Activated T-helper 1 cell treated with anti-CD3 and anti-CD28 coated beads, Interleukin-12 subunit alpha, Interleukin-12 subunit beta, Interleukin-2, Interleukin-4 antibody, amounts not matched to agents 30 ng/mL and 10 ng/mL and 1 ng/mL, durations not matched to agents 14 hours and 24 hours and 36 hours (primary cell): ENCODE data around the gene SNRNP70. TPM values are rescaled to one million over a fixed set of nuclear protein-coding genes. Genes with fewer than 3 reads are reported as not detected.
A peak's percentile ranks its signal among the peaks of the same experiment; 100 is the strongest.
"Not testable (repeated sequence)": the region's sequence is repeated elsewhere in the genome, so short reads cannot be mapped to it uniquely, and the experiment has no call there.

Source experiments
- DNase-seq: peaks from one replicate; pipeline ENCODE4 v3.0.0; 2021; ENCODE audit warnings: low spot score
- H3K27ac Mint-ChIP-seq: one replicate; pipeline ENCODE4 v1.8.0; 2021; ENCODE audit warnings: mild to moderate bottlenecking, mixed read lengths
- H3K27me3 Mint-ChIP-seq: one replicate; pipeline ENCODE4 v1.8.0; 2022; ENCODE audit warnings: mild to moderate bottlenecking, moderate library complexity, mixed read lengths; ENCODE audit not compliant: insufficient read depth
- H3K36me3 Mint-ChIP-seq: one replicate; pipeline ENCODE4 v1.8.0; 2021; ENCODE audit warnings: low read depth, mixed read lengths
- H3K4me1 Mint-ChIP-seq: one replicate; pipeline ENCODE4 v1.8.0; 2021; ENCODE audit warnings: low read depth, mixed read lengths
- H3K4me3 Mint-ChIP-seq: one replicate; pipeline ENCODE4 v1.8.0; 2021; ENCODE audit warnings: mild to moderate bottlenecking, moderate library complexity, mixed read lengths
- H3K9me3 Mint-ChIP-seq: one replicate; pipeline ENCODE4 v1.8.0; 2021; ENCODE audit warnings: mixed read lengths
- intact Hi-C: fragments of 100-400 bp; cut with micrococcal nuclease; formaldehyde crosslinking; loops from one replicate; pipeline ENCODE4 v1.15.1; 2024
- total RNA-seq: library from RNA; stranded (reverse); gene quantifications from 2 replicates; pipeline ENCODE4 v1.2.3, GENCODE V29; 2022

The SNRNP70 gene
- total RNA-seq, 1 donor from 2014 or later, result 272 TPM

DNA sequence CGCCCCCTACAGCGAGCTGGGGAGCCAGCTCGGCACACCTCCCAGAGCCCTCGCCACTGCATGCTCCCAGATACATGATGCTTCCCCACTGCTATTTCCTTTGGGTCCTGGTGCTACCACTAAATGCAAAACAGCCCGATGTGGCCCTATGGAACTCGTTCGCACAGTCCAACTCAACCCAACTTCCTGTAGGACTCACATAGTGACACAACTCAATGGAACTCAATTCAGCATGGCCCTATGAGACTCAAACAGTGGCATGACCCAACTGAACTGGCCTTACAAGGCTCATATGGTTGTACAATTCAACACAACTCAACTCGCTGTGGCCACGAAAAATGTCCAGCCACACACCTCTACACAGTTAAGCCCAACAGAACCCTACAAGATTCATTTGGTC, 16.2 kb upstream of the SNRNP70 start:
- H3K4me1 Mint-ChIP-seq, result peaks cover 10% of the 10 kb centered on the region
- intact Hi-C loops, result no loop called here
- H3K27me3 Mint-ChIP-seq, result peaks cover 75% of the 10 kb centered on the region
- H3K9me3 Mint-ChIP-seq, result no peaks in the 10 kb centered on the region
- no peak for DNase-seq
- H3K4me3 Mint-ChIP-seq, result no peak overlapping the region
- H3K36me3 Mint-ChIP-seq, result peaks cover 3% of the 10 kb centered on the region
- no peak overlapping the region for H3K27ac Mint-ChIP-seq

DNA sequence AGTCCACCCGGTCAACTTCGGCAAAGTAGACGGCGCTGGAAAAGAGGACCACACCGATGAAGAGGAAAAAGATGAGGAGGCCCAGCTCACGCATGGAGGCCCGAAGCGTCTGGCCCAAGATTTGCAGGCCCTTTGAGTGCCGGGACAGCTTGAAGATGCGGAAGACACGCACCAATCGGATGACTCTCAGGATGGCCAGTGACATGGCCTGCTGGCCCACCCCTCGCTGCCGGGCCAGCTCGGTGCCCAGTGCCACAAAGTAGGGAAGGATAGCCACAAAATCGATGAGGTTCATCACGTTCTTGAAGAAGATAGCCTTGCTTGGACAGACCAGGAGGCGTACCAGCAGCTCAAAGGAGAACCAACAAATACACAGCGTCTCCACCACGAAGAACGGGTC, 14.8 kb upstream of the SNRNP70 start:
- peaks cover 10% of the 10 kb centered on the region for H3K4me1 Mint-ChIP-seq
- peaks cover 3% of the 10 kb centered on the region for H3K36me3 Mint-ChIP-seq
- intact Hi-C loops, result no loop called here
- H3K4me3 Mint-ChIP-seq, result no peak overlapping the region
- peak overlapping the region; percentile 45 for H3K27ac Mint-ChIP-seq
- DNase-seq, result no peak
- no peaks in the 10 kb centered on the region for H3K9me3 Mint-ChIP-seq
- H3K27me3 Mint-ChIP-seq, result peaks cover 71% of the 10 kb centered on the region

DNA sequence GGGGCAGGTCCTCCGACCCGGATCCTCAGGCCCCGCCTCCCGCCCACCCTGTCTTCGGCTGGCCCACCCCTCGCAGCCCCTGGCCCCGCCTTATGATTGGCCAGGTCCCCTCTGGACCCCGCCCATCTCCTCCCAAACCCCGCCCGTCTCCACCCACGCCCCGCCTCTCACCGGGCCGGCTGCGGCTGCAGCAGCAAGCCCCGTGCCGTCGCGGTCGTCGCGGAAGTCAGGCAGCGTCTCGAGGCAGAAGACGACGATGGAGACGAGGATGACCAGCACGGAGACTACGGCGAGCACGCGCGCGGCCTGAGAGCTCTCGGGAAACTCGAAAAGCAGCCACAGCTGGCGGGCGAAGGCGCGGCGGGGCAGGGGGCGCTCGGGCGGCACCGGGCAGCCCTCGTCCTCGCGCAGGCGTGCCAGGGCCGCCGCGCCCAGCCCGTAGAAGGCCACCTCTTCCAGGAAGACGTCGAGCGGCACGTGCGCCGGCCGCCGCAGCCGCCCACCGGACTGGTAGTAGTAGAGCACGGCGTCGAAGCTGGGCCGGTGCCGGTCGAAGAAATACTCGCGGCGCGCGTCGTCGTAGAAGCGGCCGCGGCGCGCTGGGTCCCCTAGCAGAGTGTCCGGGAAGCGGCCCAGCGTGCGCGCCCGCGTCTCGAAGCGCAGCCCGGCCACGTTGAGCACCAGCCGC, 13.2 kb upstream of the SNRNP70 start:
- H3K36me3 Mint-ChIP-seq, result peaks cover 3% of the 10 kb centered on the region
- peaks cover 56% of the 10 kb centered on the region for H3K27me3 Mint-ChIP-seq
- peaks cover 10% of the 10 kb centered on the region for H3K4me1 Mint-ChIP-seq
- H3K27ac Mint-ChIP-seq, result no peak overlapping the region
- no peak for DNase-seq
- intact Hi-C loops, result no loop called here
- H3K9me3 Mint-ChIP-seq, result no peaks in the 10 kb centered on the region
- H3K4me3 Mint-ChIP-seq, result no peak overlapping the region

DNA sequence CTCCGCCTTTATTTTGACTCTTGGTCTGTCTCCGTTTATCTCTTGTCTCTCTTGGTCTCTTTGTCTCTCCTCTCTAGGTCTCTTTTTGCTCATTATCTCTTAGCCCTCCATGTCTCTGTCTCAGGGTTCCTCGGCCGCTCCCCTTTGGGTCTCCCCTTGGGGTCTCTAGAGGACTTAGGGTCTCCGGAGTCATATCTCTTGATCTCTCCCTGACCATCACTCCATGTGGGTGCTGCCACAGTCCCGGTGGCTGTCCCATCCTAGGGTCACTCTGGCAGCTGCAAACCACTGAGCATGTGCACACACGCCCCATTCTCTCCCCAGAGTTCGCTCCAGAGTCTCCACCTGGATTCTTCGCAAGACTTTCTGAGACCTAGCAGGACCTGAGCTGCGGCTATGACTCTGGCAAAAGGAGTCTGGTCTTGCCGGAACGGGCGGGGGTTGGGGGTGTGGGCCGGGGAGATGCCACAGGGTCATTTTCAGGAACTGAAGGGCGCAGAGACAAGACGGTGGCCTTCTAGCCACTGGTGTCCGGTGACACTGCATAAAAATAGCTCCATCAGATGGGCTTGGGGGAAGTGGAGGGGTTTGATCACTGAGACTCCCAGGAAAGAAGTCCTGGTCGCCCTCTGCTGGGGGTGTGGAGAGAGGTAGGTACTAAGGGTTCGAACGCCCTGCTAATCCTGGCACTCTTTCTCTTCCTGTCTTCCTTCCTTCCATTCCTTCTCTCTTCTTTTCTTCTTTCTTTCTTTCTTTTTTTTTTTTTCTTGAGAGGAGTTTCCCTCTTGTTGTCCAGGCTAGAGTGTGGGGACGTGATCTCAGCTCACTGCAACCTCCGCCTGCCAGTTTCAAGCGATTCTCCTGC, 11.5 kb upstream of the SNRNP70 start:
- peaks cover 42% of the 10 kb centered on the region for H3K27me3 Mint-ChIP-seq
- intact Hi-C loops, result no loop called here
- DNase-seq, result no peak
- peak overlapping the region; percentile 42 for H3K4me3 Mint-ChIP-seq
- H3K27ac Mint-ChIP-seq, result no peak overlapping the region
- peaks cover 10% of the 10 kb centered on the region for H3K4me1 Mint-ChIP-seq
- no peaks in the 10 kb centered on the region for H3K9me3 Mint-ChIP-seq
- peaks cover 3% of the 10 kb centered on the region for H3K36me3 Mint-ChIP-seq

DNA sequence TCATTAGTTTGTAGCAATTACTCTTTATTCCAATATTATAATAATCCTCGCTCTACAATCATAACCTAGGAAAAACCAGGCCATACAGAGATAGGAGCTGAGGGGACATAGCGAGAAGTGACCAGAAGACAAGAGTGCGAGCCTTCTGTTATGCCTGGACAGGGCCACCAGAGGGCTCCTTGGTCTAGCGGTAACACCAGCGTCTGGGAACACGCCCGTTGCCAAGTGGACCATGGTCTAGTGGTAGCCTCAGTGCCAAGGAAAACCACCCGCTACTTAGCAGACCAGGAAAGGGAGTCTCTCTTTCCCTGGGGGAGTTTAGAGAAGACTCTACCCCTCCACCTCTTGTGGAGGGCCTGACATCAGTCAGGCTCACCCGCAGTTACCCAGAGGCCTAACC, 10.4 kb upstream of the SNRNP70 start:
- not testable (repeated sequence) for H3K36me3 Mint-ChIP-seq, H3K4me3 Mint-ChIP-seq, H3K9me3 Mint-ChIP-seq, H3K27ac Mint-ChIP-seq, DNase-seq
- Mint-ChIP-seq H3K4me1 (peaks cover 10% of the 10 kb centered on the region), H3K27me3 (peaks cover 33% of the 10 kb centered on the region)
- intact Hi-C loops, result loop anchor here (1.0 kb wide), 1 partner anchor 71 kb away; no protein-coding TSS in a partner anchor

DNA sequence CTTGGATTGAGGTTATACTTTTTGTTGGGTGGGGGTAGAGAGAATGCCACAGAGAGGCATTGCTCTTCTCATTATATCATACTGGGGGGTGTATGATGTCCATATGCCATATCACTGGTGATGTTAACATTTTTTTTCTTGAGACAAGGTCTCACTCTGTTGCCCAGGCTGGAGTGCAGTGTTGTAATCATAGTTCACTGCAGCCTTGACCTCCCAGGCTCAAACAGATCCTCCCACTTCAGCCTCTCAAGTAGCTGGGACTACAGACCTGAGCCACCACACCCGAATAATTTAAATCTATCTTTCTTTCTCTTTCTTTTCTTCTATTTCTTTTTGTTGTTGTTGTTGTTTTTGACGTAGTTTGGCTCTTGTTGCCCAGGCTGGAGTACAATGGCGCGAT, 4.9 kb upstream of the SNRNP70 start:
- no peaks in the 10 kb centered on the region for H3K9me3 Mint-ChIP-seq
- no peak overlapping the region for H3K27ac Mint-ChIP-seq
- DNase-seq, result no peak
- no peak overlapping the region for H3K4me3 Mint-ChIP-seq
- no peaks in the 10 kb centered on the region for H3K36me3 Mint-ChIP-seq
- H3K4me1 Mint-ChIP-seq, result peaks cover 5% of the 10 kb centered on the region
- peaks cover 2% of the 10 kb centered on the region for H3K27me3 Mint-ChIP-seq
- intact Hi-C loops, result no loop called here

DNA sequence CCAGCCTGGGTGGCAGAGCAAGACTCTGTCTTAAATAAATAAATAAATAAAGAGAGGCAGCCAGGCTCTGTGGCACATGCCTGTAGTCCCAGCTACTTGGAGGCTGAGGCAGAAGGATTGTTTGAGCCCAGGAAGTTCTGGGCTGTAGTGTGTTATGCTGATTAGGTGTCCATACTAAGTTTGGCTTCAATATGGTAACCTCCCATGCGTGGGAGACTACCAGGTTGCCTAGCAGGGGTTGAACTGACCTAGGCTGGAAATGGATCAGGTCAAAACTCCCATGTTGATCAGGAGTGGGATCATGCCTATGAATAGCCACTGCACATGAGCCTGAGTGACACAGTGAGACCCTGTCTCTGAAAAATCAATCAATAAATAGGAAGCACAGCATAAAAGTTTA, 4.0 kb upstream of the SNRNP70 start:
- no peaks in the 10 kb centered on the region for H3K9me3 Mint-ChIP-seq
- no peak overlapping the region for H3K4me3 Mint-ChIP-seq
- DNase-seq, result no peak
- H3K27me3 Mint-ChIP-seq, result peaks cover 2% of the 10 kb centered on the region
- intact Hi-C loops, result no loop called here
- no peak overlapping the region for H3K27ac Mint-ChIP-seq
- peaks cover 6% of the 10 kb centered on the region for H3K36me3 Mint-ChIP-seq
- peaks cover 10% of the 10 kb centered on the region for H3K4me1 Mint-ChIP-seq

DNA sequence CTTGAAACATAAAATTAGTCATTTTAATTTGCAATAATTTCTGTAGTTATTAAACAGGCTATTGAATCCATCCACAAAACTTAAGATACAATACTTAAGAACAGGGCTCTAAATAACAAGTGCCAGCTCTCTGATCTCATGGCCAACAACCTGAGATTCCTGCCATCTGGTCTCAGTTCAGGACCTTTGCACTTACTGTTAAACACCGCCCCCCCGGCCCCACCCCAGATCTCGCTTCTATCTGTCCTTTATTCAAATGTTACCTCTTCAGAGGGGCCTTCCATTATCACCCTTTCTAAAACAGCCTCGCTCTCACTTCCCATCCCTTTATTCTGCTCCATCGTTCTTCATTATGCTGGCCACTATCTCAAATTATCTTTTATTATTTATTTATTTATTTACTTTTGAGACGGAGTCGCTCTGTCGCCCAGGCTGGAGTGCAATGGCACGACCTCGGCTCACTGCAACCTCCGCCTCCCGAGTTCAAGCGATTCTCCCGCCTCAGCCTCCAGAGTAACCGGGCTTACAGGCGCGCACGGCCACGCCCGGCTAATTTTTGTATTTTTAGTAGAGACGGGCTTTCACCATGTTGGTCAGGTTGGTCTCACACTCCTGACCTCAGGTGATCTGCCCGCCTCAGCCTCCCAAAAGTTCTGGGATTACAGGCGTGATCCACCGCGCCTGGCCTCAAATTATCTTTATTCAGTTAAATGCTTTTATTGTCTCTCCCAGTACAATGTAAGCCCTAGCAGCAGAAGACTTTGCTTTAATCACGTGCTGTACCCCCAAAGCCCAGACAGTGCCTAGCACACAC, 838 bp upstream of the SNRNP70 start:
- Mint-ChIP-seq H3K4me3 (peak overlapping the region; percentile 99), H3K27me3 (peaks cover 2% of the 10 kb centered on the region), H3K9me3 (no peaks in the 10 kb centered on the region), H3K36me3 (peaks cover 19% of the 10 kb centered on the region), H3K4me1 (peaks cover 22% of the 10 kb centered on the region), H3K27ac (peak overlapping the region; percentile 80)
- intact Hi-C loops, result loop anchor here (1.0 kb wide), 5 partner anchors 13 to 91 kb away; partner anchors contain the start of genes C19orf73, GYS1, LIN7B and PPFIA3
- no peak for DNase-seq

DNA sequence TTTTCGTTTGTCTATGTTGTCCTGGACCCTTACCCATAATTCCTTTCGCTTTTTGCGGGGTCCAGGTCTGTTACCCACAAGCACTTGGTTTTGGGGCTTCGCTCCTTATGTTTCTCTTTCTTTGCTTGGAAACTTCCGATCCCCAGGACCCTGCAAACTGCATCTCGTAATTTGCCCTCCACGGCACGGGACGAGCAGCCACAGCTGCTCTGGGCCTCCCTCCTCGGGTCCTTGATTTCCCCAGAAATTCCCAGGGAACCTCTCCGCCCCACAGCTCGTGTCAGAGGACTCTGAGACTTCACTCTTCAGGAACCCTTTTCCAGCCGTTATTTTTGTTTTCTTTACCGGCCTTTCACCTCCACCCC, 599 bp downstream of the SNRNP70 start:
- Mint-ChIP-seq H3K27ac (peak overlapping the region; percentile 80), H3K27me3 (peaks cover 2% of the 10 kb centered on the region), H3K4me1 (peaks cover 31% of the 10 kb centered on the region), H3K9me3 (no peaks in the 10 kb centered on the region), H3K36me3 (peaks cover 30% of the 10 kb centered on the region), H3K4me3 (peak overlapping the region; percentile 99)
- no peak for DNase-seq
- intact Hi-C loops, result loop anchor here (1.0 kb wide), 5 partner anchors 11 to 93 kb away; partner anchors contain the start of genes C19orf73, GYS1, LIN7B and PPFIA3

DNA sequence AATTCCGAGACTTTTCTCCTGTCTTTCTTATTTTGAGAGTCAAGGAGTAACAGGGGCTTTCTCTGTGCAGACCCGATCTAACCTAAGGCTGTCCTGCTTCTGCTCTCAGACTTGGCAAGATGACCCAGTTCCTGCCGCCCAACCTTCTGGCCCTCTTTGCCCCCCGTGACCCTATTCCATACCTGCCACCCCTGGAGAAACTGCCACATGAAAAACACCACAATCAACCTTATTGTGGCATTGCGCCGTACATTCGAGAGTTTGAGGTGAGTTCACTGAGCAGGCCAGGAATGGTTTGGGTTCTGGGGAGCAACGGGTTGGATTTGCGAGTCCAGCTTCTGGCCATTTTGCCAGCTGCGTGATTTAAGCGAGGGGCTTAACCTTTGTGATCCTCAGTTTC, 1.0 kb downstream of the SNRNP70 start:
- H3K36me3 Mint-ChIP-seq, result peaks cover 33% of the 10 kb centered on the region
- intact Hi-C loops, result no loop called here
- H3K4me3 Mint-ChIP-seq, result peak overlapping the region; percentile 99
- peak overlapping the region; percentile 80 for H3K27ac Mint-ChIP-seq
- H3K4me1 Mint-ChIP-seq, result peaks cover 36% of the 10 kb centered on the region
- peaks cover 2% of the 10 kb centered on the region for H3K27me3 Mint-ChIP-seq
- no peaks in the 10 kb centered on the region for H3K9me3 Mint-ChIP-seq
- no peak for DNase-seq

DNA sequence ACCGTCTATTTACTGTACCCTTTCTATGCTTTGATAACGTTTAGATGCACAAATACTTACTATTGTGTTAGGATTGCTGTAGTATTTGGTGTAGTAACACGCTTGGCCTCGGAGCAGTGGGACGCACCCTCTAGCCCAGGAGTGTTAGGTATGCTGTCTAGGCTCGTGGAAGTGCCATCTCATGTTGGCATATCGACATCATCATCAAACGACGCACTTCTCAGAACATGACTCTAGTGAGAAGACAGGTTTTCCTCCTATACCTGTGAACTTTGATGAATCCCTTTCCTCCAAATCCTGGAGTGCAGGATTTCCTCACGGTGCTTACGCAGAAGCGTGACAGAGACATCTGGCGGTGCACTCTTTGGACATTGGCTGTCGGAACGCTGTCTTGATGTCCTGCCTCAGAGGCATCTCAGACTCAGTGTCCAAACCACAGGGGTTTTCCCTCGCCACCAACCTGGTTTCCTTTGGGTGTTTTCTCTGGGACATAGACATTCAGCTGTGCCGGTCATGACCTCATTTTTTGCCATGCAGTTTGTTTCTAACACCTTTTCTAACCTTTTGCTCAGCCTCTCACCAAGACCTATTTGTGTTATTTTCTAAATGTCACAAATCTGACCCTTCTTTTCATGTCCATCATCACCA, 6.3 kb downstream of the SNRNP70 start:
- Mint-ChIP-seq H3K4me3 (no peak overlapping the region), H3K36me3 (peaks cover 51% of the 10 kb centered on the region), H3K9me3 (no peaks in the 10 kb centered on the region), H3K27ac (peak overlapping the region; percentile 53), H3K4me1 (peaks cover 40% of the 10 kb centered on the region), H3K27me3 (no peaks in the 10 kb centered on the region)
- DNase-seq, result no peak
- intact Hi-C loops, result no loop called here

DNA sequence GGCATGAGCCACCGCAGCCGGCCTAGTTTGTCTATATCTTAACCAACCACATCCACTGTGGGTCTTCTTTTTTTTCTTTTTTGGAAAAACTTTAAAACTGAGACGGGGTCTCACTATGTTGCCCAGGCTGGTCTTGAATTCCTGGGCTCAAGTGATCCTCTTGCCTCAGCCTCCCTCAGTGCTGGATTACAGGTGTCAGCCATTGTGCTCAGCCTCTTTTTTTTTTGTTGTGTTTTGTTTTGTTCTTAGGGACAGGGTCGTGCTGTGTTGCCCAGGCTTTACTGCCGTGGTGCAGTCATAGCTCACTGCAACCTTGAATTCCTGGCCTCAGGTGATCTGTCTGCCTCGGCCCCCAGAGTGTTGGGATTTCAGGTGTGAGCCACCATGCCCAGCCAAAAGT, 7.4 kb downstream of the SNRNP70 start:
- no peak for DNase-seq
- Mint-ChIP-seq H3K36me3 (peaks cover 49% of the 10 kb centered on the region), H3K4me1 (peaks cover 31% of the 10 kb centered on the region), H3K27me3 (no peaks in the 10 kb centered on the region), H3K9me3 (no peaks in the 10 kb centered on the region), H3K4me3 (no peak overlapping the region), H3K27ac (no peak overlapping the region)
- intact Hi-C loops, result no loop called here
